T-helper 1 cell treated with Interleukin-12 subunit alpha and Interleukin-12 subunit beta and Interleukin-4 antibody, amounts not matched to agents 30 μg/mL and 1 μg/mL, for 36 hours (primary cell): ENCODE results near the gene ZNF644.

ENCODE experiments used
- H3K27ac Mint-ChIP-seq: one replicate; pipeline ENCODE4 v1.8.0; 2021; ENCODE audit warnings: mild to moderate bottlenecking, mixed read lengths
- H3K27me3 Mint-ChIP-seq: one replicate; pipeline ENCODE4 v1.8.0; 2021; ENCODE audit warnings: low read depth, mixed read lengths
- H3K36me3 Mint-ChIP-seq: one replicate; pipeline ENCODE4 v1.8.0; 2021; ENCODE audit warnings: low read depth, mixed read lengths
- H3K4me1 Mint-ChIP-seq: one replicate; pipeline ENCODE4 v1.8.0; 2021; ENCODE audit warnings: low read depth, mixed read lengths
- H3K4me3 Mint-ChIP-seq: one replicate; pipeline ENCODE4 v1.8.0; 2021; ENCODE audit warnings: mild to moderate bottlenecking, moderate library complexity, mixed read lengths
- H3K9me3 Mint-ChIP-seq: one replicate; pipeline ENCODE4 v1.8.0; 2021; ENCODE audit warnings: mixed read lengths

The ZNF644 gene

DNA sequence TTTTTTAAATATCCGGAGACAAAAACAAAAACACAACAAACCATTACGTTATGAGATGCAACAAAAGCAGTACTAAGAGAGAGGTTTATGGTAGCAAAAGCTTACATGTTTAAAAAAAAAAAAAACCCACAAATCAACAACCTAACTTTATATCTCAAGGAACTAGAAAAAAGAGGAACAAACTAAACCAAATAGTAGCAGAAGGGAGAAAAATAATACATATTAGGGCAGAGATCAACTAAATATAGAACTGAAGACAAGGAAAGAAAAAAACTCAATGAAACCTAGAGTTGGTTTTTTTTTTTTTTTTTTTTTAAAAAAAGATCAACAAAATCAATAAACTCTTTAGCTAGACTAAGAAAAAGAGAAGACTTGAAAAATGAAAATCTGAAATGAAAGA lies 34.9 kb downstream of the ZNF644 start:
- Mint-ChIP-seq H3K36me3 (peaks cover 47% of the 10 kb centered on the region), H3K4me3 (no peak overlapping the region), H3K27ac (no peak overlapping the region), H3K27me3 (no peaks in the 10 kb centered on the region), H3K4me1 (peaks cover 21% of the 10 kb centered on the region), H3K9me3 (peaks cover 39% of the 10 kb centered on the region)

GRCh38 chr1:90977522-90977921 lies 44.3 kb downstream of the ZNF644 start:
- Mint-ChIP-seq H3K4me3 (no peak overlapping the region), H3K27ac (no peak overlapping the region), H3K4me1 (peaks cover 12% of the 10 kb centered on the region), H3K36me3 (peaks cover 21% of the 10 kb centered on the region), H3K27me3 (no peaks in the 10 kb centered on the region), H3K9me3 (no peaks in the 10 kb centered on the region)

DNA sequence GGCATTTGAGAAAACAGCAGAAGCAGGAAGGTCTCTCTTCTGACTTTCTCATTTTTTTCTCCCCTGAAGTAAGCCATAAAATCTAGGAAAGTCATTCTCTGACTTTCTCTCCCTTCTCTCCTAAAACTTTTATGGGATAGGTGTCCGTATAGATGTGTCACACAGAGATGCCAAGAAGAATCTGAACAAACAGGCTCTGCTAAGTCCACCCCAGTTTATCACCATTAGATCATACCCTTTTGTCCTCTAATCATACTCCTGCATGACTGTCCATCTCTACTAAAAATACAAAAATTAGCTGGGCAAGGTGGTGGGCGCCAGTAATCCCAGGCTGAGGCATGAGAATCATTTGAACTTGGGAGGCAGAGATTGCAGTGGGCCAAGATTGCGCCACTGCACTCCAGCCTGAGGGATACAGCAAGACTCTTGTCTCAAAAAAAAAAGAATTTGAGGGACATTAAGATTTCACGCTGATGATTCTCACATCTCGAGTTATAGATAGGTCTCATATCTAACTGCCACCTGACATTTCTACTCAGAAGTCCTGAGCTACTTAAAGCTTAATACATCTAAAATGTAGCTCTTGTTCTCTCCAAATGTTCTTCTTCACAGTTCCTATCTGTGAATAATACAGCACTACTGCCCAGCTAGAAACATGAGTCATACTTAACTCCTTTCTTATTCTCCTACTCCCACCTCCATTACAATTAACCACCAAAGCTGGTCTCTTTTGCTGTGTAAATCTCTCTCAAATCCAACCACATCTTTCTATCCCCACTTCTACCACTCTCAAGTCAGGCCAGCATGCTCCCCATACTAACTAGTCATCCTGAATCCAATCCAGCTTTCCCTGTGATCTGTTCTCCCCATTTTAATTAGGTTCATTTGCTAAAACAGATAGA lies 47.7 kb downstream of the ZNF644 start:
- H3K4me1 Mint-ChIP-seq, result peaks cover 14% of the 10 kb centered on the region
- H3K27me3 Mint-ChIP-seq, result no peaks in the 10 kb centered on the region
- no peak overlapping the region for H3K27ac Mint-ChIP-seq
- H3K4me3 Mint-ChIP-seq, result no peak overlapping the region
- peaks cover 22% of the 10 kb centered on the region for H3K36me3 Mint-ChIP-seq
- no peaks in the 10 kb centered on the region for H3K9me3 Mint-ChIP-seq

- Mint-ChIP-seq H3K27me3 (no peaks in the 10 kb centered on the region), H3K27ac (no peak overlapping the region), H3K4me3 (no peak overlapping the region), H3K9me3 (no peaks in the 10 kb centered on the region), H3K4me1 (peaks cover 13% of the 10 kb centered on the region), H3K36me3 (peaks cover 16% of the 10 kb centered on the region)
Measured at GRCh38 chr1:90970208-90970607, 51.6 kb downstream of the ZNF644 start.

- Mint-ChIP-seq H3K4me1 (peaks cover 7% of the 10 kb centered on the region), H3K27ac (no peak overlapping the region), H3K9me3 (no peaks in the 10 kb centered on the region), H3K27me3 (no peaks in the 10 kb centered on the region), H3K4me3 (no peak overlapping the region), H3K36me3 (peaks cover 16% of the 10 kb centered on the region)
Measured at GRCh38 chr1:90969241-90969640, 52.6 kb downstream of the ZNF644 start.

GRCh38 chr1:90964444-90965035 lies 57.3 kb downstream of the ZNF644 start:
- H3K27me3 Mint-ChIP-seq, result no peaks in the 10 kb centered on the region
- H3K27ac Mint-ChIP-seq, result no peak overlapping the region
- H3K4me1 Mint-ChIP-seq, result peaks cover 12% of the 10 kb centered on the region
- H3K4me3 Mint-ChIP-seq, result no peak overlapping the region
- peaks cover 9% of the 10 kb centered on the region for H3K36me3 Mint-ChIP-seq
- no peaks in the 10 kb centered on the region for H3K9me3 Mint-ChIP-seq

- Mint-ChIP-seq H3K4me1 (peaks cover 13% of the 10 kb centered on the region), H3K4me3 (no peak overlapping the region), H3K27ac (no peak overlapping the region), H3K27me3 (no peaks in the 10 kb centered on the region), H3K36me3 (peaks cover 11% of the 10 kb centered on the region), H3K9me3 (no peaks in the 10 kb centered on the region)
Measured at GRCh38 chr1:90963651-90964050, 58.2 kb downstream of the ZNF644 start.

DNA sequence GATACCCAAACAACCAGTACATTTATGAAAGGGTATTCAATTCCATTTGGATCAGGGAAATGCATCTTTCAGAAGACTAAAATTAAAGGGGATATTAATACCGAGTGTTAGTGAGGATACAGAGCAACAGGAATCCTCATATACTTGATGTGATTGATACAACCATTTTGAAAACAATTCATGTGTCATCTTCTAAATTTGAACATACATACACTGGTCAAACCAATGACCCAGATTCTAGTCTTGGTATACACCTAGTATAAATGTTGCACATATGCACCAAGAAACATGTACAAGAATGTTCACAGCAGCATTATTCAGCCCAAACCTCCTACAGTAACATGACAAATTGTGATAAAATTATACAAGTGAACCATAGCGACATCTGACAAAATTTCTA lies 58.6 kb downstream of the ZNF644 start:
- Mint-ChIP-seq H3K9me3 (no peaks in the 10 kb centered on the region), H3K4me3 (no peak overlapping the region), H3K4me1 (peaks cover 13% of the 10 kb centered on the region), H3K27ac (no peak overlapping the region), H3K36me3 (peaks cover 12% of the 10 kb centered on the region), H3K27me3 (no peaks in the 10 kb centered on the region)

- Mint-ChIP-seq H3K36me3 (peaks cover 33% of the 10 kb centered on the region), H3K9me3 (peaks cover 3% of the 10 kb centered on the region), H3K4me3 (no peak overlapping the region), H3K4me1 (peaks cover 24% of the 10 kb centered on the region), H3K27ac (no peak overlapping the region), H3K27me3 (no peaks in the 10 kb centered on the region)
Measured at GRCh38 chr1:90959352-90960206, 62.3 kb downstream of the ZNF644 start.

- H3K4me1 Mint-ChIP-seq, result peaks cover 25% of the 10 kb centered on the region
- H3K36me3 Mint-ChIP-seq, result peaks cover 34% of the 10 kb centered on the region
- H3K4me3 Mint-ChIP-seq, result no peak overlapping the region
- no peak overlapping the region for H3K27ac Mint-ChIP-seq
- peaks cover 3% of the 10 kb centered on the region for H3K9me3 Mint-ChIP-seq
- H3K27me3 Mint-ChIP-seq, result no peaks in the 10 kb centered on the region
Measured at GRCh38 chr1:90957497-90957896, 64.3 kb downstream of the ZNF644 start.

- peaks cover 34% of the 10 kb centered on the region for H3K36me3 Mint-ChIP-seq
- H3K9me3 Mint-ChIP-seq, result peaks cover 3% of the 10 kb centered on the region
- H3K4me1 Mint-ChIP-seq, result peaks cover 29% of the 10 kb centered on the region
- H3K27me3 Mint-ChIP-seq, result no peaks in the 10 kb centered on the region
- H3K4me3 Mint-ChIP-seq, result no peak overlapping the region
- no peak overlapping the region for H3K27ac Mint-ChIP-seq
Measured at GRCh38 chr1:90955769-90956168, 66.1 kb downstream of the ZNF644 start.

DNA sequence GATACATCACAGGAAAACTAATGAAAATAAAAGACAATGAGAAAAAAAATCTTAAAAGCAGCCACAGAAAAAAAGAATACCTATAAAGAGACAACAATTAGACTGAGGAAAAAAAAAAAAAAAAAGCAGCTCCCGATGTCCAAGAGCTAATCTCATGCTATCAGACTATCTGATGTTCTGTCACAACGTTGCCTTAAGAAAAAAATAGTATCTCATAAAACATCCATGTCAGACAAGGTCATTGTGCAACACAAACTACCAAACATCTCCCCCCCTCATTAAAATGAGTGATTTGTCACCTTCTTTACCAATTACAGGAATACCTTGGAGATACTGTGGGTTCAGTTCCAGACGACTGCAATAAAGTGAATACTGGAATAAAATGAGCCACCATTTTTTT lies 68.9 kb downstream of the ZNF644 start:
- no peak overlapping the region for H3K4me3 Mint-ChIP-seq
- H3K9me3 Mint-ChIP-seq, result peaks cover 3% of the 10 kb centered on the region
- H3K27me3 Mint-ChIP-seq, result no peaks in the 10 kb centered on the region
- peaks cover 28% of the 10 kb centered on the region for H3K36me3 Mint-ChIP-seq
- peaks cover 22% of the 10 kb centered on the region for H3K4me1 Mint-ChIP-seq
- no peak overlapping the region for H3K27ac Mint-ChIP-seq

GRCh38 chr1:90951009-90951408 lies 70.8 kb downstream of the ZNF644 start:
- no peak overlapping the region for H3K27ac Mint-ChIP-seq
- H3K4me3 Mint-ChIP-seq, result no peak overlapping the region
- H3K27me3 Mint-ChIP-seq, result no peaks in the 10 kb centered on the region
- peaks cover 15% of the 10 kb centered on the region for H3K36me3 Mint-ChIP-seq
- H3K4me1 Mint-ChIP-seq, result peaks cover 20% of the 10 kb centered on the region
- H3K9me3 Mint-ChIP-seq, result no peaks in the 10 kb centered on the region

- peaks cover 10% of the 10 kb centered on the region for H3K4me1 Mint-ChIP-seq
- peaks cover 5% of the 10 kb centered on the region for H3K36me3 Mint-ChIP-seq
- no peaks in the 10 kb centered on the region for H3K9me3 Mint-ChIP-seq
- no peaks in the 10 kb centered on the region for H3K27me3 Mint-ChIP-seq
- H3K27ac Mint-ChIP-seq, result no peak overlapping the region
- no peak overlapping the region for H3K4me3 Mint-ChIP-seq
Measured at GRCh38 chr1:90948301-90948700, 73.5 kb downstream of the ZNF644 start.
